Nephron progenitor cell (in vitro differentiated cells): ENCODE results near the gene SZT2.
A peak's percentile ranks its signal among the peaks of the same experiment; 100 is the strongest.
"Not testable (repeated sequence)": the region's sequence is repeated elsewhere in the genome, so short reads cannot be mapped to it uniquely, and the experiment has no call there.

Experiments
- DNase-seq: peaks from one replicate; pipeline ENCODE4 v3.0.0; 2021
- H3K27ac Mint-ChIP-seq: 2 replicates; pipeline ENCODE4 v1.8.0; 2021; ENCODE audit warnings: mild to moderate bottlenecking, moderate library complexity, mixed read lengths
- H3K27me3 Mint-ChIP-seq: 2 replicates; pipeline ENCODE4 v1.8.0; 2021; ENCODE audit warnings: mild to moderate bottlenecking, low read depth, mixed read lengths; ENCODE audit not compliant: poor library complexity
- H3K36me3 Mint-ChIP-seq: 2 replicates; pipeline ENCODE4 v1.8.0; 2021; ENCODE audit warnings: low read depth, mixed read lengths
- H3K4me1 Mint-ChIP-seq: 2 replicates; pipeline ENCODE4 v1.8.0; 2021; ENCODE audit warnings: mixed read lengths
- H3K4me3 Mint-ChIP-seq: 2 replicates; pipeline ENCODE4 v1.8.0; 2021; ENCODE audit warnings: mild to moderate bottlenecking, moderate library complexity, mixed read lengths
- H3K9me3 Mint-ChIP-seq: 2 replicates; pipeline ENCODE4 v1.8.0; 2021; ENCODE audit warnings: mild to moderate bottlenecking, moderate library complexity, mixed read lengths
- TF ChIP-seq, protein P1 (sequence below): fragments of 200-600 bp; sonication (generic); IDR thresholded peaks from 2 replicates; pipeline ENCODE4 v1.5.0; 2021; ENCODE audit warnings: antibody characterized with exemption

SZT2 gene

DNA sequence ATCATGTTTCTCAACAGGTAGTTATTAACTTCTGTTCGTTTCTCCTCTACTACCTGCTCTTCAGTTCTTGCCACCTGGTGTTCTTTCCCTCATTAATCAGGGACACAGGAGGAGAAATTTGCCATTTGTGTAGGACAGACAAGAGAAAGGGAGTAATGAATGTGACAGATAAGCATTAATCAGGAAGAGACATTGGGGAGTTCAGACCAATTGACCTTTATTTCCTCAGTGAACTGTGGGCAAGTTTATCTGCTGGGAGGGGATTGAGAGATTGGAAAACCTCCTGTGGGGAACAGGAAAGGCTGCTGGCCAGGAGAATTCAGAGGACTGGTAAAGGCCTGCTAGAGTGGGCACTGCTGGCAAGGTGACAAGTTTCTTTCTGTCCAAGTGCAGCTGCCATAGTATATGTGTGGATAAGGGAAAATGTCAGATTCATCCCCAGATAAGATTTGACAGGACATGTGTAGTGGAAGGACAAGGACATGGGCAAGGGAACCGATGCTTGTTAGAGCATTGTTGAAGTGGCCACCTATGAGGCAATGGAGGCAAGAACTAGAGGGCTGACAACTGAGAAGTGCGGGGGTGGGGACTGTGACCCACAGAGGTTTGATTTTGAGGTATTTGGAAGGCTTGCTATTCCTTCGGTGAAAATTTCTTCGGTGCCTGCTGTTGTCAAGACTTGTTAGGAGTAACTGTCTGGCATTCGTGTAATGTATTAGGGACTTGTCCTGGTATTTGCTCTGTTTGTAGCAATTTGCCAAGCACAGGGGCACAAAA is 12.6 kb downstream of the SZT2 start:
- Mint-ChIP-seq H3K4me1 (peaks cover 11% of the 10 kb centered on the region), H3K27me3 (no peaks in the 10 kb centered on the region), H3K9me3 (no peaks in the 10 kb centered on the region), H3K4me3 (no peak overlapping the region), H3K27ac (peak overlapping the region; percentile 13), H3K36me3 (peaks cover 43% of the 10 kb centered on the region)
- no peak for DNase-seq
- TF ChIP-seq, protein P1, sequence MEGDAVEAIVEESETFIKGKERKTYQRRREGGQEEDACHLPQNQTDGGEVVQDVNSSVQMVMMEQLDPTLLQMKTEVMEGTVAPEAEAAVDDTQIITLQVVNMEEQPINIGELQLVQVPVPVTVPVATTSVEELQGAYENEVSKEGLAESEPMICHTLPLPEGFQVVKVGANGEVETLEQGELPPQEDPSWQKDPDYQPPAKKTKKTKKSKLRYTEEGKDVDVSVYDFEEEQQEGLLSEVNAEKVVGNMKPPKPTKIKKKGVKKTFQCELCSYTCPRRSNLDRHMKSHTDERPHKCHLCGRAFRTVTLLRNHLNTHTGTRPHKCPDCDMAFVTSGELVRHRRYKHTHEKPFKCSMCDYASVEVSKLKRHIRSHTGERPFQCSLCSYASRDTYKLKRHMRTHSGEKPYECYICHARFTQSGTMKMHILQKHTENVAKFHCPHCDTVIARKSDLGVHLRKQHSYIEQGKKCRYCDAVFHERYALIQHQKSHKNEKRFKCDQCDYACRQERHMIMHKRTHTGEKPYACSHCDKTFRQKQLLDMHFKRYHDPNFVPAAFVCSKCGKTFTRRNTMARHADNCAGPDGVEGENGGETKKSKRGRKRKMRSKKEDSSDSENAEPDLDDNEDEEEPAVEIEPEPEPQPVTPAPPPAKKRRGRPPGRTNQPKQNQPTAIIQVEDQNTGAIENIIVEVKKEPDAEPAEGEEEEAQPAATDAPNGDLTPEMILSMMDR, result no peak

DNA sequence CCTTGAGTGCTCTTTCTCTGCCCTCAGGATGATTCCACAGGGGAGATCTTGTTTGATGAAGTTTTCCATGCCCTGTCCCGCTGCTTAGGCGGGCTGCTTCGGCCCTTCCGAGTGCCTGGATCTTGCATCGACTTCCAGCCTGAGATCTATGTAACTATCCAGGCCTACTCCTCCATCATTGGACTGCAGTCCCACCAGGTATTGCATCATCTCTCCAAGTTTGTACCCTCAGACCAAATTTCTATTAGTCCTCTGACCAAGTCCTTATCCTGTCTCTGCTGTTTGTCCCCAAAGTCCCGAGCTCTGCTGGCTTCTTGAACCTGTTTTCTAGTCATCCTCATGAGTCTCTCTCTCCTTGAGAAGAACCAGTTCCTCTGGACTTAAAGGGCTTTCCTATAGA is 14.7 kb downstream of the SZT2 start:
- TF ChIP-seq, protein P1, result no peak
- Mint-ChIP-seq H3K9me3 (no peaks in the 10 kb centered on the region), H3K27ac (no peak overlapping the region), H3K27me3 (no peaks in the 10 kb centered on the region), H3K4me3 (no peak overlapping the region), H3K4me1 (peaks cover 11% of the 10 kb centered on the region), H3K36me3 (peaks cover 39% of the 10 kb centered on the region)
- DNase-seq, result no peak

DNA sequence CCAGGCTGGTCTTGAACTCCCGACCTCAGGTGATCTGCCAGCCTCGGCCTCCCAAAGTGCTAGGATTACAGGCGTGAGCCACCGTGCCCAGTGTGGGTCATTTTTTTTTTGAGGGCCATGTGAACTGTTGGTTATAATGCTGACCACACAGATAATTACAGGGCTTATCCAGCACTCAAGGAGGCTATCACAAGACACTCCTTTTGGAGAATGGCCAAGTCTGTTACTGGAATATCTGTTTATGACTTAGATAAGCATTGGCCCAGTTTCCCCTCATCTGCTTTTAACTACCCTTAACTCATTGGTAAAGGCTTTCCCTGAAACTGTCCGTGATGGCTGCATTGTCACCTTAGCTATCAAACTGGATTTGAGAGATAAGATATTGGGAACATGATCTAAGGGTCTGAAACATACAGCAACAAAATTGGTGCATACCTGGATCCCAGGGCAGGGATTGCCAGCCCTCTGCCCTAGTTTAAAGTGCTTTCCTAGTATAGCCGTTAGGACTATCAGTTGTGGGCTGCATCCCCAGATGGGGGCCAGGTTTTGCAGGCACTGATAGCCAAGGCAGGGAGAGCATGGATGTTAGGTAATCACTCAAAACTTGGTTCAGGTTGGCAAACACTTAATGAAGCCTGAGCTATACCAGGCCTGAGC is 15.6 kb downstream of the SZT2 start:
- H3K9me3 Mint-ChIP-seq, result no peaks in the 10 kb centered on the region
- no peak overlapping the region for H3K27ac Mint-ChIP-seq
- H3K4me1 Mint-ChIP-seq, result peaks cover 11% of the 10 kb centered on the region
- DNase-seq, result no peak
- no peak overlapping the region for H3K4me3 Mint-ChIP-seq
- no peaks in the 10 kb centered on the region for H3K27me3 Mint-ChIP-seq
- TF ChIP-seq, protein P1, result no peak
- H3K36me3 Mint-ChIP-seq, result peaks cover 47% of the 10 kb centered on the region

DNA sequence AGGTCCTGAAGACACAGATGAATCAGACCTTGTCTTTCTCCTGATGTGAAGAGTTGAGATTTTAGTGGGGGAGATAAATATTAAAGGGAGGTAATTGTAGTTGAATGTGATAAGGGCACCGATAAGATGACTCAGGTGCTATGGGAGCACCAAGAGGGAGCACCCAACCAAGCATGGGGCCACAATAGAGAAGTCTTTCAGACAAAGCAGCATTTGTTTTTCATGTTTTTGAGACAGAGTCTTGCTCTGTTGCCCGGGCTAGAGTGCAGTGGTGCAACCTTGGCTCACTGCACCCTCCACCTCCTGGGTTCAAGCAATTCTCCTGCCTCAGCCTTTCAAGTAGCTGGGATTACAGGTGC is 16.2 kb downstream of the SZT2 start:
- Mint-ChIP-seq H3K4me3 (no peak overlapping the region), H3K9me3 (no peaks in the 10 kb centered on the region), H3K27ac (no peak overlapping the region), H3K27me3 (no peaks in the 10 kb centered on the region), H3K36me3 (peaks cover 51% of the 10 kb centered on the region), H3K4me1 (peaks cover 11% of the 10 kb centered on the region)
- TF ChIP-seq, protein P1, result no peak
- no peak for DNase-seq

DNA sequence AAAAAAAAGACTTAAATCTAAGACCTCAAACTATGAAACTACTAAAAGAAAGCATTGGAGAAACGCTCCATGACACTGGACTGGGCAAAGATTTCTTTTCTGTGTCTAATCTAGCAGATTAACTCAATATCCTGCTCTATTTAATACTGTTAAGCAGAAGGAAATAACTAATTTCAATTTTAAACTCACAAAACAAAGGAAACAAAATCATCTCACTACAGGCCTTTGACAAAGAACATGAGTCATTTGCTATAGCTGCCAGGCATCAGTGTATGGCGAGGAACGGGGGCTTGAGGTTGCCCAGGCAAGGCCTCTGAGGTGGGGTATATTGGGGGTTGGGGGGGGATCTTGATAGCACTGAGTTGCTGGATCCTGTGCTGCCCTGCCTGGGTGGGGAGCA is 20.9 kb downstream of the SZT2 start:
- Mint-ChIP-seq H3K27me3 (no peaks in the 10 kb centered on the region), H3K27ac (no peak overlapping the region), H3K9me3 (no peaks in the 10 kb centered on the region), H3K36me3 (peaks cover 54% of the 10 kb centered on the region), H3K4me3 (no peak overlapping the region), H3K4me1 (no peaks in the 10 kb centered on the region)
- DNase-seq, result no peak
- TF ChIP-seq, protein P1, result no peak

DNA sequence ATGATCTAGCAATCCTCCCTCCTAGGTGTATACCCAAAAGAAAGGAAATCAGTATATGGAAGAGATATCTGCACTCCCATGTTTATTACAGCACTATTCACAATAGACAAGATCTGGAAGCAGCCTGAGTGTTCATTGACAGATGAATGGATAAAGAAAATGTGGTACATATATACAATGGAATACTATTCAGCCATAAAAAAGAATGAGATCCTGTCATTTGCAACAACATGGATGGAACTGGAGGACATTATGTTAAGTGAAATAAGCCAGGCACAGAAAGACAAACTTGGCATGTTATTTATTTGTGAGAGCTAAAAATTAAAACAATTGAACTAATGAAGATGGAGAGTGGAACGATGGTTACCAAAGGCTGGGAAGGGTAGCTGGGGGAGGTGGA is 23.7 kb downstream of the SZT2 start:
- DNase-seq, H3K27me3 Mint-ChIP-seq, H3K4me3 Mint-ChIP-seq, H3K4me1 Mint-ChIP-seq, H3K27ac Mint-ChIP-seq, H3K9me3 Mint-ChIP-seq: not testable (repeated sequence)
- peaks cover 43% of the 10 kb centered on the region for H3K36me3 Mint-ChIP-seq
